Cerebellar cortex (tissue), 1 donor: ENCODE results near the gene DHH.

Experiments used
- DNase-seq: peaks from one replicate; pipeline ENCODE4 v3.0.0-alpha.2; 2015; ENCODE audit warnings: low spot score

The DHH gene

DNA sequence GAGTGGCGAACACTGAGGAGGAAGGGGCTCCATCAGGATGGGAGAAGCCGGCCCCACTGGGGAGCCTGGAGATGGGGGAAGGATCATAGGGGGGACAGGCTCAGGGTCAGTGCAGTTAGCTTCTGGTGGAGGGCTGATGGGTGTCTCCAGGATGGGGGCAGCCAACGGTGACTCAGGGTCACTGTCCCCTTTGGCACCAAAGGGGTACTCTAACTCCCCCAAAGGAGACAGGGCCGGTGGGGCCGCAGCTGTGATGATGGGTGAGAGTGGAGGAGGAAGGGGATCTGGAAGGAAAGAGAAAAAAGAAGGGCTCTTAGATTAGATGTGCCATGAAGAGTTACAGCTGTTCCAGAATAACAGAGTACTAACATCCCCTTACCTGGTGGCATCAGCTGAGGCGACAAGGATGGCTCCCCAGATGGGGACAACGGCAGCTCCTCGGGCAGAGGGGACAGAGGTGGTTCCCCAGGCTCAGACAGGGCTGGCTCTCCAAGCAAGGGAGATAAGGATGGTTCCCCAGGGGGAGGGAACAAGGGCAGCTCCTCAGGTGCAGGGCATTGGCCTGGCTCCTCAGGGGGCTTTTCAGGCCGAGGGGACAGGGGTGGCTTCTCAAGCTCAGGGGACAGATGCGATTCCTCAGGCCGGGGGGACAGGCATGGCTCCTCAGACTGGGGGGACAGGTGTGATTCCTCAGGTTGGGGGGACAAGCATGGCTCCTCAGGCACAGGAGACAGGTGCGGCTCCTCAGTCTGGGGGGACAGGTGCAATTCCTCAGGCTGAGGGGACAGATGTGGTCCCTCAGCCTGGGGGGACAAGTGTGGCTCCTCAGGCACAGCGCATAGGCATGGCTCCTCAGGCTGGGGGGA lies 43.9 kb downstream of the DHH start:
- DNase-seq: no peak

DNA sequence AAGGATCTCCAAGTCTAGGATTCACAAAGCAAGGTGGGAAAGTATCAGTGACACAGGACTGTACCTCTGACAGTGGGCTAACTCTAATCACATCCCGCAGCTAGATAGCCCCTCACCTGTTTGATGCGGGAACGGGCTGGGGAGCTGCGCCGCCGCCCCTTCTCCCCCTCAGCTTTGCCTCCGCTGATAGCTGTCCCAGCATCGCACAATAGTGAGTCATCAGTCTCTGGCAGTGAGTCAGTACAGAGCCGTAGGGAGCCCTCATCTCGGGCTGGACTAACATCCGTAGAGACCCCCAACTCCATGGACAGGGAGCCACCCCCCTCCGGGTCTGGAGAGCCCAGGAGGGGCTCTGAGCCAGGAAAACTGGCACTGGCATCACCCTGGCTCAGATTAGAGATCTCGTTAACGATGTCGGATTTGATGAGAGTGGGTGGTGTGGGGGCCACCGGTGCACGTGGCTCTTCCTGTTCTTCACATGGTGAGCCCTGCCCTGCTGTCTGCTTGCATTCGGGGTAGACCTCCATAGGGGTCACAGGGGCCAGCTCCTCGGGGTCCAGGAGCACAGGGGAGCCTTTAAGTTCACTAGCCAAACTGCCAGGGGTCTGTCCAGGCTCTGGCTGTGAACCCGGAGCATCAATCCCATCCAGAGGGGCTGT lies 44.9 kb downstream of the DHH start:
- no peak for DNase-seq

DNA sequence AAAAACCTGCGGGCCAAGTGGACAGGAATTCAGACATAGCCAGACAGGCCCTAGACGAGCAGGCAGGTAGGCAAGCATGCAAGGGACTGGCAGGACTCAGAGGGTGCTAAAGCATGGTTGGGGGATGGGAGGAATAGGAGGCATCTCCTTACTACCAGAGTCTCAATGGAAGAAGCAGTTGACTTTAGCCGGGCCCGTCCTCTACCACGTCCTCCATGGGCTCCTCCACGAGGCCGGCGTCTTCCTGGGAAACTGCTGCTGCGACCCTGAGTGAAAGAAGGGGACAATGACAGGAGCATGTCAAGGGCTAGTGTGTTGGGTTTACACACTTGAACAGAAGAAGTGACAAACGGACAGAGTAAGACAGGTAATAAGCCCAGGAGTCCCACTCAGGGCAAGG lies 45.6 kb downstream of the DHH start:
- DNase-seq: no peak

DNA sequence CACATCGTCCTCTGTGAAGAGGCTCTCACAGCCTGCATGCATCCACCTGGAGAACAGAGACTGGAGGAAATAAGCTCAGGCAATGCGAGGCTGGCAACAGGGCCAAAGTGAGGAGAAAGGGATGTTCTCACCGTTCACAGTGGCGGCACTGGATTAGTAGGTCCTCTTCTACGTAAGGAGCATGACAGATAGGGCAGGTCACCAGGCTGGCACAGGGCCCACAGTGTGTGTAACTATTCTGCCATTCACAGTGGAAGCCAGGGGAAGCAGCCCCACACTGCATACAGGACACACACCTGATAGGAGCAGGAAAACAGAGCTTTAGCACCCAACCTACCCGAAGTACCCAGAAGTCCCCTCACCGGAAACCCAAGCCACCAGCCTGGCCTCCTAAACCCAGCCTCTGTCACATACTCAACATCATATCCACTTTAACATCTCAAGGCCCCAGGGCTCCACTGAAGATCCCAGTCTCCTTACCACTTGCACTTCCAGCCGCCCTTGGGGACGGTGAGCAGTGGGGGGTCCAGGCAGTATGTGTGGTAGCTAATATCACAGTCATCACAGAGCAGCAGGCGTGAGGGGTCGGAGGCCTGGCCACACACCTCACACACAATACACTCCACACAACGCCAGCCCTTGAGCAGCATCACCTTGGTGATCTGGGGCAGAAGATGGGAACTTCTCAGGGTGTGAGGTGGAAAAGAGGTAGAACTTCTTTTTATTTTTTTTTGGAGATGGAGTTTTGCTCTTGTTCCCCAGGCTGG lies 48.3 kb downstream of the DHH start:
- DNase-seq: no peak

DNA sequence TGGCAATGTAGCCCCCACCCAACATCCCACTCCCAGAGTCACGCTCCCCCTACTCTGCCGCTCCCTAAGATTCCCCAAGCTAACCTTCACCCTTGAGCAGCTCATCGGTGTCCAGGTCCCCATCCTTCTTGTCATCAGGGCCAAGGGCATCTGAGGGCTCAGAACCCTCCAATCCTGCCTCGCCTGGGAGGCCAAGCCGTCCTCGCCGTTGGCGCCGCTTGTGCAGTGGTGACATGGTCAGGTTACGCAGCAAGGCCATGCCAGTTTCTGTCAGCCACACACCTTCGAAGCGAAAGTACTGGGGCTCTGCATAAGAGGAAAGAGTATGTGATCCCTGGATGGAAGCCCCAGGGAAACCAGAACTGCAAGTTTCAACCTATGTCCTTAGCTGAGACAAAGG lies 49.9 kb downstream of the DHH start:
- no peak for DNase-seq

DNA sequence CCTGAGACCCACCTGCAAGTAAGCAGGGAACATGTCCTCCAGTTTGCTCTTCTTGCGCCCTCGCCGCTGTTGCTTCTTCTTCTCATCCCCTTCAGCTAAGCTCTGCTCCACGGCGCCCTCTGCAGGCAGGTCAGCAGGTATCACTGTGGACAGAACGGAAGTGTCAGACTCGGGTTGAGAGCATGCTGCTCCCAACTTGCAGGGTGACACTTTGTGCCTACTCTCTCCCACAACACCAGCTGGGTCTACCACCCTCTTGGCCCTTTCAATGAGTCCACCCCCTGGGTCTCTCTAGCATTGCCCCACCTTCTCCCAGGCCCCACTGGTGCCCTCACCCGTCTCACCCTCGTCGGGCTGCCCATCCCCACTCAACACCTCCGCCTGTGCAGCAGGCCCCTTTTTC lies 50.7 kb downstream of the DHH start:
- peak; percentile 54 for DNase-seq

DNA sequence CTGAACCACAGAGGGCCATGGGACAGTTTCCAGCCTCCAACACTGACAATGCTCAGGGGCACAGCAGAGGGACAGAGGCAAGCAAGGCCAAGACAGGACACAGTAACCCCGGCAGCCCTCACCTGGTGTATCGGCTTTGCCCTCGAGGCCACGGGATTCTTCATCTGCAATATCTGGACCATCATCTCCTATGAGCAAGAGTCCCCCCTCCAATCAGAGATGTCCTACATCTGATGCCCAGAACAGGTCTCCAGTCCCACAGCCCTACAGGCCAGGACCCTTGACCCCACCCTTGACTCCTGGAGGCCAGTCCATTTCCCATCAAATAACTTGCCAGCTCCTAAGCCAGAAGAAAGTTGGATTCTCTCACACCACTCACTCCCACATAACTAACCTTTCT lies 51.4 kb downstream of the DHH start:
- no peak for DNase-seq

DNA sequence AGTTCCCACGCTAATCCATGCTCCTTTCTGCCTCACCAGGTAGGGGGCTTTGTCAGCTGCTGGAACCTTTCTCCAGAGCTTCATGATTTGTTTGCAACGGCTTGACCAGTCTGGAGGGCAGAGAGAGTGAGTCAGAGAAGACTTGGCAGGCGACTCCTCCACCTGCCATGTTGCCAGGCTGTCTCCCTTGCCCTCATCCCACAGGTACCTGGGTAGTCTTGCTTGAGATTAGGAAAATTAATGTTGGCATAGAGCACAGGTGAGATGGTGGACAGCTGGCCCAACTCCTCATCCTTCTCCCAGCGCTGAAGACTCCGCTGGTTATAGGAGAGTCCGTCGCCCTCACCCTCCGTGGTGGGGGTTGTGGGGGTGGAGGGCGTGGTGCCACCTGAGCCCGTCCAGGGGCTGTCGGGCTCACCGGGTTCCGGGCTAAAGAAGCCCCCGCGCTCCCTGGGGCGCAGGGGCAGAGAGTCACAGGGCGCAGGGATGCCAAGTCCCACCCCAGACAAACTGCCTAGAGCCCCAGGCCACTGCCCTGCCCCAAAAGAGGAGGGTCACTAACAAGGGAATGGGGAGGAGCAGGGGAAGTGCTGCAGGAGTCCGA lies 52.6 kb downstream of the DHH start:
- DNase-seq: peak; percentile 28

DNA sequence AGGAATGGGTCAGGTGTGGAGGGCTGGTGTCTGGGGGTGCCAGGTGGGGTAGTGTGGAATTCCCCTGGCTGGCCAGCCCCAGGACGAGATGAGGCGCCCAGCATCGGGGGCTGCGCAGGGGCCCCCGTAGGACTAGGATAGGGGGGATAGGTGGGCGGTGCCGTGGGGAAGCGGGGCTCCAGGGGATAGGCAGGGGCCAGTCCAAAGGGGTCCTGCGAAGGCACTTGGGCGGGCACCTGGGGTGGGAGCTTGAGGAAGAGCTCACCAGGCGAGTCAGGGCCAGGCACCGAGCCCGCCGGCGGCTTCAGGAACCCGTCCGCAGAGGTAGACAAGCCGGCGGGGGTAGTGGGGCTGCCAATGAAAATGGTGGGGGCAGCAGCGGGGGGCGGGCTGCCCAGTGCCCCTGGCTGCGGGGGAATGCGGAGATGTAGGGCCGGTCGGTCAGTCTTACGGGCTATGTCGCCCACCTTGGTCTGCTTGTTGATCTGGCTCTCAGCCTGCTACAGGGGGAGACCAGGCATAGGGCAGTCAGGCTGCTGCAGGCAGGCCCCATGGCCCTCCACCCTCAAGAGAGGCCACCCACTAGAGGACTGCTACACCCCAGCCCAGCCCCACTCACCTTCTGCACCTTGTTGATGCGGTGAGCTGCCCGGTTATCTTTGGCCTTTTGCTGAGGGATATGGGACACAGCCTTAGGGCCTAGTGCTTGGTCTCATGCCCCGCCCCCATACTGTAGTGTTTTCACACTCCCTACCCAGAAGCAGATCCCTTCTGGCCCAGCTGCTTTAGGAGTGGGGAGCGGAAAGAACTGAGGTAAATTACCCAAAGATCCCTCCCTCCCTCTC lies 53.3 kb downstream of the DHH start:
- no peak for DNase-seq

DNA sequence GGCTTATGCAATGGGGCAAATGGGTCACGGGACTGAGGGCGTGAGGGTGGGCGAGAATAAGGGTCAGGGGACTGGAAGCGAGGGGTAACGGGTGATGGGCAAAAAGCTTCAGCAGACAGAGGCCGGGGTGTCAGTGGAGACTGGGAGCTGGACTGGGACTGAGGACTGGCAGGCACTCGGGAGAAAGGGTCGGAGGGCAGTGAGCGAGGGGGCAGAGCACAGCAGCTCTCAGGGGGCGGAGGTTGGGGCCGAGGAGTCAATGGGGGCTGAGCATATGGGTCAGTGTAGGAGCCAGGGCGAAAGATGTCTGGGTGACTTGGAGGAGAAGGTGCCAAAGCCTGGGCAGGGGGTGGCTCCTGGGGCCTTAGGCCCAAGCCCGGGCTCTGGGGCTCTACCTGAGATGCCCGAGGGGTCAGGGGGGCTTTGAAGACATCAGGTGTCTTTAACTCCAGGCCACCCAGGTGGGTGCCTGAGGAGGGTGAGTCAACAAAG lies 54.2 kb downstream of the DHH start:
- no peak for DNase-seq

DNA sequence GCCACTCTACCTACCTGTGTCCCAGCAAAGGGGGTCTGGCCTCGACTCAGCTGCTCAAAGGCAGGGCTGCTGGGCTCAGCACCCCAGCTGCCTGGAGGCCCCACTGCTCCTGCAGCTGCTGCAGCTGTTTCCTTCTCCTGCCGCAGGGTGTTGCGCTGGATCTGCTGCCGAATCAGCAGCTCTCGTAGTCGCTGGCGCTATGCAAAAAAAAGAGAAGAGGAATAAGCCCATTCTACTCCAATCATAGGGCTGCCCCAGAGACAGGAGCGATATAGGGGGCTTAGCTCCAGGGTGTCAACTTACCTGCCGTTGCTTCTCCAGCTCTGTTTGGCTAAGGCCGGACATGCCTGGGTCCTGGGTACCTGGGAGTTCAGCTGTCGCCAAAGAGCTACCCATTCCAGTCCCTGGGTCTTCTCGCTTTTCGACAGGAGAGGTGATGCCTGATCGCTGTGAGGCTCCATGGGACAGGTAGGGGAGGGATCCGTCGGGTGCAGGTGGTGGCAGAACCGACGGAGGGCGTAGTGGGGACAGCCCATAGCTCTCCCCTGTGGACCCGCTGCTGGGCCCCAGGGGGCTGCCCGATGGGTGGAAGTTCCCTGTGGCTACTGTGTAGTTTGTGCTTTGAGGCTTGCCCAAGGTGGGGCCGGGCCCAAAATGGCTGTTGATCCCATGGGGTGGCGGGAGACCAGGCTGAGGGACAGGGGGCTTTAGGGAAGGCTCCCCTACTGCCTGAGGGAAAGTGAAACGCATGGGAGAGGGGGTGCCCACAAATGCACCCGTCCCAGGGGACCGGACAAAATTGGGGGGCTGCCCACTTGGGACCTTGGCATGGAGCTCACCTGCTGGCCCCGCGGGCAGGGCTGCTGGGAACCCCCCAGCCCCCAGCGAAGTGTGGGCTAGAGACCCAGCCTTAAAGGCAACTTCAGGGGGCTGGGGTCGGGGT lies 54.9 kb downstream of the DHH start:
- no peak for DNase-seq

DNA sequence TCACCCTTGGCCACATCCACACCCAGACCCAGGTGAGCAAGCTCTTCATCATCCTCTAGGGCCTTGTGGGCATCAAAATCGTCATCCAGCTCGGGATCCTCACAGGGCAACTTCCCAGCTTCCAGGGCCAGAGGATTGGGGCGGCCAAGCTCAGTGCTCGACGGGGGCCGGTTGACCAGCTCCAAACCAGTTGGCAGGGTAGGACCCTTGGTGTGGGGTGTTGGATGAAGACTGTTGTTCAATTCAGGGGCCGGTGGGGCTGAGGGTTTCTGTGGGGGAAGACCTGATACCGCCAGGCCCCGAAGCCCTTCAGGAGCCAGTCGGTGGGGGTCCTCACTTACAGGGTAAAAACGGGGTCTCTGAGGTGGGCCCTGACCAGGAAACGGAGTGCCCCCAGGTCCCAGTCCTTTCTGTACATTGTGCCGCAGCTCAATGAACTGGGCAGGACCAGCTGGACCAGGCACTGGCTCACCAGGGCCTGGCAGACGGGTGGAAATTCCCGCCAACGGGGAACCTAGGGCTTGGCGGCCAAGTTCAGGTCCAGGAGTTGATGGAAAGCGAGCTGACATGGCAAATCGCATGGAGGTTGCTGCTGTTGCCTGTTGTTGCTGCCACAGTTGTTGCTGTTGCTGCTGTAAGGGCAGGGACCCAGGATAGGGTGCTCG lies 56.2 kb downstream of the DHH start:
- DNase-seq: peak; percentile 50

DNA sequence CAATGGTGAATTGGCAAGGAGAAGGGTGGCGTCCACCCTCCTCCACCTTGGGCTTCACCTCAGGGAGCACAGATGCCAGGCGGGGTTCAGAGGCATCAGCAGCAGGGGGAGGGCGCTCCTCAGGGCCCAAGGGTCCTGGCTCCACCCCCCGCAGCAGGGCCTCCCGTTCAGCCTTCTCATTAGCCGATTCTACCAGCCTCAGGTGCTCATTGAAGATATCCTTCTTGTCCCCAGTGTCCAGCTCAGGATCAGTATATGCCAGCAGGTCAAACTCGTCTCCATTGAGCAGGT lies 56.7 kb downstream of the DHH start:
- DNase-seq: no peak

DNA sequence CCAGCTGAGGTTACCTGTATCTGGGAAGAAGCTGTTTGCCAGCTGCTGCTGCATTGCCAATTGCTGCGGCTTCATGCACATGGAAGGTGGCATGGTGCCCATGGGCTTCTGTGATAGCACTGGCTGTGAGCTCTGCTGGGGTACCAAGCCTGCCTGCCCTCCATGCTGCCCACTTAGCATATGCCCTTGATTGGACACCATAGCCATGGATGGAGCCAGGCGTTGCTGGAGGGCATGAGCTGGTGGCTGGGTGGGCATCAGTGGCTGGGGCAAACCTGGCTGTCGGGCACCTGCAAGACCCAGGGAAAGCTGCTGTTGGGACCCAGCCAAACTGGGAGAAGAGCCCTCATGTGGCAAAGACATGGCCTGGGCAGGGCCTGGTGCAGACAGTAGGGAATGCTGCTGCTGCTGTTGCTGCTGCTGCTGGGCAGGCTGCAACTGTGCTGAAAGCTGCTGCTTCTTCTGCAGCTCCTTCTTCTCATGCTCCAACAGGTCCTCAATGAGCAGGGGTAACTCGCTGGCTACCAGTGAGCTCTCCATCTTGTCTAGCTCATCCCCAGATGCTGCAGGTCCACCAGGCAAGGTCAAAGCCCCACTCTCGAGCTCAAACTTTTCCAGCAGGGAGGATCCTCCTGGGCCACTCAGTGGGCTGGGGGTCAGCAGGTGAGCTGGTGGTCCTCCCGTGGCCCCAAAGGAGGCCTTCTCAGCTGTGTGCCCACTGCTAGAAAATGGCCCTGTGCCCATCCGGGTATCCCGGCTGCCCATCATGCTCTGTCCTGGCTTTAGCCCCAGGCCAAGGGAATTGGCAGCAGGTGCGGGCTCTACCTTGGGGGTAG lies 57.3 kb downstream of the DHH start:
- no peak for DNase-seq
